ENCODE measurements around the gene CPEB1.
"Not testable (repeated sequence)": the region's sequence is repeated elsewhere in the genome, so short reads cannot be mapped to it uniquely, and the experiment has no call there.

Gene CPEB1

GRCh38 chr15:82502700-82503339 is 144.3 kb downstream of the CPEB1 start:
- not testable (repeated sequence) for DNase-seq

- DNase-seq = peak; percentile 0
Measured at GRCh38 chr15:82500772-82501171, 146.4 kb downstream of the CPEB1 start.

GRCh38 chr15:82497978-82498377 is 149.2 kb downstream of the CPEB1 start:
- DNase-seq = not testable (repeated sequence)
